GM12801 (cell line): ENCODE data around the gene LDLRAD4.

Experiments
- CTCF ChIP-seq: IDR thresholded peaks from one replicate; pipeline ENCODE4 v1.5.1; 2011; ENCODE audit warnings: control low read depth; ENCODE audit not compliant: insufficient read length; ENCODE audit errors: extremely low read depth

LDLRAD4 gene

GRCh38 chr18:13218368-13218991 is at the start of gene LDLRAD4:
TSS of gene LDLRAD4 (plus strand) at chr18:13218760.
- TF ChIP-seq CTCF, result no peak

GRCh38 chr18:13173578-13174145 is 44.9 kb upstream of the LDLRAD4 start:
- TF ChIP-seq CTCF, result no peak

- no peak for TF ChIP-seq CTCF
Measured at GRCh38 chr18:13175266-13175665, 43.3 kb upstream of the LDLRAD4 start.

GRCh38 chr18:13175754-13176210 is 42.8 kb upstream of the LDLRAD4 start:
- no peak for TF ChIP-seq CTCF

GRCh38 chr18:13176847-13177246 is 41.7 kb upstream of the LDLRAD4 start:
- TF ChIP-seq CTCF, result no peak

- no peak for TF ChIP-seq CTCF
Measured at GRCh38 chr18:13178197-13178596, 40.4 kb upstream of the LDLRAD4 start.

- no peak for TF ChIP-seq CTCF
Measured at GRCh38 chr18:13178976-13179375, 39.6 kb upstream of the LDLRAD4 start.
